ENCODE data around the gene SETD1A.

The SETD1A gene

DNA sequence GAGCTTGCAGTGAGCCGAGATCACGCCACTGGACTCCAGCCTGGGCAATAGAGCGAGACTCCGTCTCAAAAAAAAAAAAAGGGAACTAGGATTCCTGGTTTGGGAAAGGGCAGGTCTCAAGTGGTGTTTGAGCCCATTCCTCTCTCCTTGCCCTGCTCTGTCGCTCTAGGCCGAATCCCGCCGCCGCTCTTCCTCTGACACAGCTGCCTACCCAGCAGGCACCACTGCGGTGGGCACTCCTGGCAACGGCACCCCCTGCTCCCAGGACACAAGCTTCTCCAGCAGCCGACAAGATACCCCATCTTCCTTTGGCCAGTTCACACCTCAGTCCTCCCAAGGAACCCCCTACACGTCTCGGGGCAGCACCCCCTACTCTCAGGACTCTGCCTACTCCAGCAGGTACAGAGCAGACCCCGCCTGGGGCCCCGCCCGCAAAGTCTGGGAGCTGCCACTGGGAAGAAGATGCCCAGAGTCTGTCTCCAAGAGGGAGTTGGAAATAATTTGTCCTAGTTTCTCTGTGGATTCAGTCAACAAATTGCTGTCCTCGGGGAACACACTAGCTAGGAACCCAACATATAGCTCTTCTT is 6.5 kb downstream of the SETD1A start:
- H3K36me3 ChIP-seq (ENCODE audit: control insufficient read depth, low read depth, low read length): peaks cover 86% of the 10 kb centered on the region
- H3K9ac ChIP-seq (ENCODE audit: low read length): no peak overlapping the region
- H3K9me3 ChIP-seq (ENCODE audit: control insufficient read depth, low read depth, low read length): no peaks in the 10 kb centered on the region
- H3K4me1 ChIP-seq (ENCODE audit: control insufficient read depth, low read depth, low read length): no peaks in the 10 kb centered on the region
- H3K4me3 ChIP-seq (ENCODE audit: low read length): no peak overlapping the region
- no peaks in the 10 kb centered on the region for H3K27me3 ChIP-seq (ENCODE audit: control insufficient read depth, insufficient read depth, low read length)
- H3K27ac ChIP-seq (ENCODE audit: low read length): no peak overlapping the region

DNA sequence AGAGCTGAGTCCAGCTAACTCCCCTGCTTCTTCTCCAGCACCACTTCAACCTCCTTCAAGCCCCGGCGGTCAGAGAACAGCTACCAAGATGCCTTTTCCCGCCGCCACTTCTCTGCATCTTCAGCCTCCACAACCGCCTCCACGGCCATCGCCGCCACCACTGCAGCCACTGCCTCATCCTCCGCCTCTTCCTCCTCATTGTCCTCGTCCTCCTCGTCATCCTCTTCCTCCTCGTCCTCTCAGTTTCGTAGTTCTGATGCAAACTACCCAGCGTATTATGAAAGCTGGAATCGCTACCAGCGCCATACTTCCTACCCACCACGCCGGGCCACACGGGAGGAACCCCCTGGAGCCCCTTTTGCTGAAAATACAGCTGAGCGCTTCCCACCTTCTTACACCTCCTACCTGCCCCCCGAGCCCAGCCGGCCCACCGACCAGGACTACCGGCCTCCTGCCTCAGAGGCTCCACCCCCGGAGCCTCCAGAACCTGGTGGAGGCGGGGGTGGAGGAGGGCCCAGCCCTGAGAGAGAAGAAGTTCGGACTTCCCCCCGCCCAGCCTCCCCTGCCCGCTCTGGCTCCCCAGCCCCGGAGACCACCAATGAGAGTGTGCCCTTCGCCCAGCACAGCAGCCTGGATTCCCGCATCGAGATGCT is 7.1 kb downstream of the SETD1A start:
- Histone ChIP-seq H3K9me3 (ENCODE audit: control insufficient read depth, low read depth, low read length) (no peaks in the 10 kb centered on the region), H3K27me3 (ENCODE audit: control insufficient read depth, insufficient read depth, low read length) (no peaks in the 10 kb centered on the region), H3K36me3 (ENCODE audit: control insufficient read depth, low read depth, low read length) (peaks cover 83% of the 10 kb centered on the region), H3K27ac (ENCODE audit: low read length) (no peak overlapping the region), H3K4me3 (ENCODE audit: low read length) (no peak overlapping the region), H3K9ac (ENCODE audit: low read length) (no peak overlapping the region), H3K4me1 (ENCODE audit: control insufficient read depth, low read depth, low read length) (no peaks in the 10 kb centered on the region)

DNA sequence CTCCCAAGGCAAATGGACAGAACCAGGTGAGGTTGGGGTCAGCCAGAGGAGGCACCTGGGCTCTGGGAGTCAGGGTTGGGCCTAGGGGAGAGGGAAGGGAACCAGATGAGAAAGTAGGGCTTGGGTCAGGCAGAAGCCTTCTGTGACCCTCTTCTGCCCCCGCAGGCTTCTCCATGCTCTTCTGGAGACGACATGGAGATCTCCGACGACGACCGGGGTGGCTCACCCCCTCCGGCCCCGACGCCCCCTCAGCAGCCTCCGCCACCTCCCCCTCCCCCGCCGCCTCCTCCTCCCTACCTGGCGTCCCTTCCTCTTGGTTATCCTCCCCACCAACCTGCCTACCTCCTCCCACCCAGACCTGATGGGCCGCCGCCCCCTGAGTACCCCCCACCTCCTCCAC is 7.9 kb downstream of the SETD1A start:
- Histone ChIP-seq H3K27ac (ENCODE audit: low read length) (no peak overlapping the region), H3K4me3 (ENCODE audit: low read length) (no peak overlapping the region), H3K27me3 (ENCODE audit: control insufficient read depth, insufficient read depth, low read length) (no peaks in the 10 kb centered on the region), H3K9ac (ENCODE audit: low read length) (no peak overlapping the region), H3K36me3 (ENCODE audit: control insufficient read depth, low read depth, low read length) (peaks cover 79% of the 10 kb centered on the region), H3K4me1 (ENCODE audit: control insufficient read depth, low read depth, low read length) (no peaks in the 10 kb centered on the region), H3K9me3 (ENCODE audit: control insufficient read depth, low read depth, low read length) (no peaks in the 10 kb centered on the region)

- H3K27me3 ChIP-seq (ENCODE audit: control insufficient read depth, insufficient read depth, low read length): no peaks in the 10 kb centered on the region
- H3K4me3 ChIP-seq (ENCODE audit: low read length): no peak overlapping the region
- H3K36me3 ChIP-seq (ENCODE audit: control insufficient read depth, low read depth, low read length): peaks cover 82% of the 10 kb centered on the region
- no peak overlapping the region for H3K9ac ChIP-seq (ENCODE audit: low read length)
- no peaks in the 10 kb centered on the region for H3K4me1 ChIP-seq (ENCODE audit: control insufficient read depth, low read depth, low read length)
- no peak overlapping the region for H3K27ac ChIP-seq (ENCODE audit: low read length)
- H3K9me3 ChIP-seq (ENCODE audit: control insufficient read depth, low read depth, low read length): no peaks in the 10 kb centered on the region
Measured at GRCh38 chr16:30966033-30966619, 8.6 kb downstream of the SETD1A start.

GRCh38 chr16:30967795-30968194 is 10.2 kb downstream of the SETD1A start:
- Histone ChIP-seq H3K9me3 (ENCODE audit: control insufficient read depth, low read depth, low read length) (no peaks in the 10 kb centered on the region), H3K4me3 (ENCODE audit: low read length) (no peak overlapping the region), H3K36me3 (ENCODE audit: control insufficient read depth, low read depth, low read length) (peaks cover 78% of the 10 kb centered on the region)

GRCh38 chr16:30969246-30969842 is 11.8 kb downstream of the SETD1A start:
- Histone ChIP-seq H3K36me3 (ENCODE audit: control insufficient read depth, low read depth, low read length) (peaks cover 79% of the 10 kb centered on the region), H3K4me1 (ENCODE audit: control insufficient read depth, low read depth, low read length) (no peaks in the 10 kb centered on the region), H3K9ac (ENCODE audit: low read length) (no peak overlapping the region), H3K9me3 (ENCODE audit: control insufficient read depth, low read depth, low read length) (no peaks in the 10 kb centered on the region), H3K27me3 (ENCODE audit: control insufficient read depth, insufficient read depth, low read length) (no peaks in the 10 kb centered on the region), H3K4me3 (ENCODE audit: low read length) (no peak overlapping the region), H3K27ac (ENCODE audit: low read length) (no peak overlapping the region)

More at GRCh38 chr16:30967795-30968194, 10.2 kb downstream of the SETD1A start:
- no peak overlapping the region for H3K27ac ChIP-seq (ENCODE audit: low read length)
- no peaks in the 10 kb centered on the region for H3K4me1 ChIP-seq (ENCODE audit: control insufficient read depth, low read depth, low read length)
- no peak overlapping the region for H3K9ac ChIP-seq (ENCODE audit: low read length)
- no peaks in the 10 kb centered on the region for H3K27me3 ChIP-seq (ENCODE audit: control insufficient read depth, insufficient read depth, low read length)

DNA sequence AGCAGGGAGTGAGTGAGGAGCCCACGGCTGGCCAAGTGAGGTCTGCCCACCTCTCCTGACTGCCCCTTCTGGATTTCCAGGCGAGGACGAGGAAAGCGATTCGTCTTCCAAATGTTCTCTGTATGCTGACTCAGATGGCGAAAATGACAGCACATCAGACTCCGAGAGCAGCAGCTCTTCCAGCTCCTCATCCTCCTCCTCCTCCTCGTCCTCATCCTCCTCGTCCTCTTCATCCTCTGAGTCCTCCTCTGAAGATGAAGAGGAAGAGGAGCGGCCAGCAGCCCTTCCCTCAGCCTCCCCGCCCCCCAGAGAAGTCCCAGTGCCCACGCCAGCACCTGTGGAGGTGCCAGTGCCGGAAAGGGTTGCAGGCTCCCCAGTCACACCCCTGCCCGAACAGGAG is 13.7 kb downstream of the SETD1A start:
- Histone ChIP-seq H3K9ac (ENCODE audit: low read length) (no peak overlapping the region), H3K4me1 (ENCODE audit: control insufficient read depth, low read depth, low read length) (no peaks in the 10 kb centered on the region), H3K4me3 (ENCODE audit: low read length) (no peak overlapping the region), H3K27me3 (ENCODE audit: control insufficient read depth, insufficient read depth, low read length) (no peaks in the 10 kb centered on the region), H3K27ac (ENCODE audit: low read length) (no peak overlapping the region), H3K36me3 (ENCODE audit: control insufficient read depth, low read depth, low read length) (peaks cover 80% of the 10 kb centered on the region), H3K9me3 (ENCODE audit: control insufficient read depth, low read depth, low read length) (no peaks in the 10 kb centered on the region)

DNA sequence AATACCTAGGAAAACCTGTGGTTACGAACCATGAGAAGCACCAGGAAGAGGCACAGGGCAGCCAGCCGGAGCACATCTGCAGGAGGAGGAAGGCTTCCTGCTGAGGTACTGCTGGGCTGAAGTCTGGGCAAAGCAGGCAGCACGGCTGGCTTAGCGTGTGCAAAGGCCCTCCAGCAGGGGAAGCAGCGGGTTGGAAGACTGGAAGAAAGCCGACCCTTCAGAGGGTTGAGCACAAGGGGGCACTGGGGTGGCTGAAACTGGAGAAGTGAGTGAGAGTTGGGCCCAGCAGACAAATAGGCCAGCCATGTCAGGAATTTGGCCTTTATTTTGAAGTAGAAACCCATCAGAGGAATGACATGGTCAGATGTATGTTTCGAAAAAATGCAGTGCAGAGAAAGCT is 15.3 kb downstream of the SETD1A start:
- Histone ChIP-seq H3K4me1 (ENCODE audit: control insufficient read depth, low read depth, low read length) (no peaks in the 10 kb centered on the region), H3K9me3 (ENCODE audit: control insufficient read depth, low read depth, low read length) (no peaks in the 10 kb centered on the region), H3K9ac (ENCODE audit: low read length) (no peak overlapping the region), H3K4me3 (ENCODE audit: low read length) (no peak overlapping the region), H3K36me3 (ENCODE audit: control insufficient read depth, low read depth, low read length) (peaks cover 78% of the 10 kb centered on the region), H3K27me3 (ENCODE audit: control insufficient read depth, insufficient read depth, low read length) (no peaks in the 10 kb centered on the region), H3K27ac (ENCODE audit: low read length) (no peak overlapping the region)

DNA sequence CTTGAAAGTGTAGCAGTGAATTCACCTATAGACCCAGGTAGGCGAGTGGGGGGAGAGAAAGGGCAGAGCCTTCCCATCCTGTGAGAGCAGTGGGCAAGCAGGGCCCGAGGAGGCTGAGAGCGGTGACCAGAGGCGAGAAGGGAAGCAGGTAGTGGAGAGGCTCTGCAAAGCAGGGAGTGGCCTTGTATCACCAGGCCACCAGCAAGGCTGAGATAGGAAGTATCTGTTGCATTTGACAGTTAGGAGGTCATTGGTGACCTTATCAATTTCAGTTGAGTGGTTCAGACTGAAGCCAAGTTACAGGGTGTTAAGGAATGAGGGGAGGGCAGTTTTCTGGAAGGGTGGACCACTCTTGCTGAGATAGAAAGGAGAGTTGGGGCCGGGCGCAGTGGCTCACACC is 16.8 kb downstream of the SETD1A start:
- Histone ChIP-seq H3K27ac (ENCODE audit: low read length) (no peak overlapping the region), H3K36me3 (ENCODE audit: control insufficient read depth, low read depth, low read length) (peaks cover 78% of the 10 kb centered on the region), H3K27me3 (ENCODE audit: control insufficient read depth, insufficient read depth, low read length) (no peaks in the 10 kb centered on the region), H3K9me3 (ENCODE audit: control insufficient read depth, low read depth, low read length) (no peaks in the 10 kb centered on the region), H3K4me1 (ENCODE audit: control insufficient read depth, low read depth, low read length) (no peaks in the 10 kb centered on the region), H3K9ac (ENCODE audit: low read length) (no peak overlapping the region), H3K4me3 (ENCODE audit: low read length) (no peak overlapping the region)

- Histone ChIP-seq H3K4me1 (ENCODE audit: control insufficient read depth, low read depth, low read length) (no peaks in the 10 kb centered on the region), H3K27me3 (ENCODE audit: control insufficient read depth, insufficient read depth, low read length) (no peaks in the 10 kb centered on the region), H3K9me3 (ENCODE audit: control insufficient read depth, low read depth, low read length) (no peaks in the 10 kb centered on the region), H3K4me3 (ENCODE audit: low read length) (no peak overlapping the region), H3K9ac (ENCODE audit: low read length) (no peak overlapping the region), H3K36me3 (ENCODE audit: control insufficient read depth, low read depth, low read length) (peaks cover 79% of the 10 kb centered on the region), H3K27ac (ENCODE audit: low read length) (no peak overlapping the region)
Measured at GRCh38 chr16:30976486-30976885, 18.9 kb downstream of the SETD1A start.

DNA sequence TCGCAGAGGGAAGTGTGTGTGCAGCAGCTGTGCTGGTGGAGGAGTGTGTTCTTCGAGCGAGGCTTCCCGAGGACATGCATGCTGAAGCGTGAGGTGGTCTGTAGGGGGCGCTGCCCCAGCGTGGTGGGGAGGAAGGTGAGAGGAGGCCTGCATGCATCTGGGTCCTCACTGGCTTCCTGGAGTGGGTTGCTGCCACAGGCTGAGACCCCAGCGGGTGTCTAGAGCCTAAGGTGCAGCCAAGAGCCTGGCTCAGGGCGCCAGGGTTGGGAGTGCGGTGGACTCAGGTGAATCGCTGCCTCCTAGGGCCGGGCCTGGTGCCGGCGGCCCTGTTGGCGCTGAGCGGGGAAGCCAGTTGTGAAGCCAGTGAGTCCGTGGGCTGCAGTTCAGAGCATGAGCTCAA is 19.9 kb downstream of the SETD1A start:
- no peak overlapping the region for H3K4me3 ChIP-seq (ENCODE audit: low read length)
- no peak overlapping the region for H3K27ac ChIP-seq (ENCODE audit: low read length)
- H3K9ac ChIP-seq (ENCODE audit: low read length): no peak overlapping the region
- H3K9me3 ChIP-seq (ENCODE audit: control insufficient read depth, low read depth, low read length): no peaks in the 10 kb centered on the region
- peaks cover 75% of the 10 kb centered on the region for H3K36me3 ChIP-seq (ENCODE audit: control insufficient read depth, low read depth, low read length)
- H3K4me1 ChIP-seq (ENCODE audit: control insufficient read depth, low read depth, low read length): no peaks in the 10 kb centered on the region
- H3K27me3 ChIP-seq (ENCODE audit: control insufficient read depth, insufficient read depth, low read length): no peaks in the 10 kb centered on the region
